ENCODE data around the gene PSMG4. TPM values are rescaled to one million over a fixed set of nuclear protein-coding genes. Genes with fewer than 3 reads are reported as not detected.

PSMG4 gene
- total RNA-seq, 1 experiment from 2014 or later = 35.0 TPM

DNA sequence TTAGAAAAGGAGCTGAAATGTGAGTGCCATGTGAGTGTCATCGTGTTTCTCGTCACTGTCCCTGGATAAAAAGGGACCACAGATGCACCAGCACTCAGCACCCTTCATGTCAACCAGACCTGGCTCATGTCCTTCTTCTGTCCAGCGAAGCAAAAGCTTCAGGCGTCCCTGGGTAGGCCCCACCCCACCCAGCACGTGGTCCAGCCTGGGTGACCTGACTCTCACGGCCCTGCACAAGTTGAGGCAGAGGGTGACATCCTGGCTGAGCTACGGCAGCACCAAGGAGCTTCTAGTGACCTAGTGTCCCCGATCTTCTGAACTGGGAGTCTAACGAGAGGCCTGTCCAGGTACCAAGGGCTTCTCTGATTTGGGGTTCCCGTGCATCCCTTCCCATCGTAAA is 37.8 kb downstream of the PSMG4 start:
- no peaks in the 10 kb centered on the region for H3K9me3 ChIP-seq (ENCODE audit: control insufficient read depth in 1 of 2, insufficient read depth in 1 of 2, low read depth in 1 of 2, low read length in 2 of 2)
- intact Hi-C loops (cut with micrococcal nuclease) = loop anchor here (5.0 kb wide), 1 partner anchor 436 kb away; no protein-coding TSS in a partner anchor
- no TSS peak for BruUV-seq (replicated peaks)
- DNase-seq (ENCODE audit: low read depth, low spot score) = no peak
- H3K4me2 ChIP-seq (ENCODE audit: low read length) = no peak overlapping the region
- H3K4me3 ChIP-seq (replicated peaks in 1 of 2; ENCODE audit: low read depth in 1 of 2, low read length in 2 of 2) = no peak overlapping the region
- H3K27ac ChIP-seq (ENCODE audit: low read depth, low read length) = no peak overlapping the region
- ChIA-PET POLR2A (no interaction called here), CTCF (no interaction called here), RAD21 (ENCODE audit: low non-redundant PET in 1 of 2, low total read pairs in 2 of 2, uncharacterized antibody in 2 of 2, unreplicated experiment in 2 of 2) (no interaction called here)
- no peak overlapping the region for H3K9ac ChIP-seq (ENCODE audit: low read length)
- H3K4me1 ChIP-seq (ENCODE audit: control insufficient read depth in 1 of 2, insufficient read depth in 2 of 2, low read length in 2 of 2) = no peaks in the 10 kb centered on the region
- H3K27me3 ChIP-seq (ENCODE audit: insufficient read depth, low read length) = no peaks in the 10 kb centered on the region
- no peaks in the 10 kb centered on the region for H4K20me1 ChIP-seq (ENCODE audit: insufficient read depth)
- H3K9me2 ChIP-seq (ENCODE audit: insufficient read depth) = no peaks in the 10 kb centered on the region
- no peak for TF ChIP-seq CEBPB (IDR thresholded peaks at IDR 0.05; ENCODE audit: low read depth)
- no peak for TF ChIP-seq EGR1 (IDR thresholded peaks at IDR 0.05; ENCODE audit: low read depth)
- no peak for TF ChIP-seq SP1 (IDR thresholded peaks at IDR 0.05; ENCODE audit: low read depth)
- no peak for TF ChIP-seq ATF3 (IDR thresholded peaks at IDR 0.05)
- TF ChIP-seq CBX3 (IDR thresholded peaks at IDR 0.05; ENCODE audit: low read depth) = no peak
- TF ChIP-seq YY1 (IDR thresholded peaks at IDR 0.05; ENCODE audit: extremely low read depth, insufficient replicate concordance, low read depth, low read length) = no peak
- TF ChIP-seq CTCF (IDR thresholded peaks at IDR 0.05 in 2 of 3, conservative IDR thresholded peaks at IDR 0.05 in 1 of 3; ENCODE audit: borderline replicate concordance in 1 of 3, insufficient read depth in 1 of 3, low read depth in 2 of 3, low read length in 2 of 3) = no peak
- TF ChIP-seq ZBTB33 (IDR thresholded peaks at IDR 0.05; ENCODE audit: extremely low read depth, insufficient replicate concordance, low read length) = no peak
- TF ChIP-seq EZH2phosphoT487 (IDR thresholded peaks at IDR 0.05; ENCODE audit: borderline replicate concordance) = no peak
- TF ChIP-seq JUND (IDR thresholded peaks at IDR 0.05) = no peak
- no peak for TF ChIP-seq RAD21 (IDR thresholded peaks at IDR 0.05; ENCODE audit: low read depth)
- no peak for TF ChIP-seq TCF7L2 (IDR thresholded peaks at IDR 0.05; ENCODE audit: borderline replicate concordance, extremely low read depth, insufficient read depth, insufficient read length)
- TF ChIP-seq ELF1 (IDR thresholded peaks at IDR 0.05; ENCODE audit: borderline replicate concordance, low read depth) = no peak
- TF ChIP-seq POLR2AphosphoS5 (IDR thresholded peaks at IDR 0.05; ENCODE audit: low read depth, low read length) = no peak
- TF ChIP-seq POLR2A (IDR thresholded peaks at IDR 0.05; ENCODE audit: borderline replicate concordance, extremely low read depth, insufficient read depth, insufficient read length) = no peak
- no peak for TF ChIP-seq FOSL1 (IDR thresholded peaks at IDR 0.05; ENCODE audit: low read depth)
- TF ChIP-seq SRF (IDR thresholded peaks at IDR 0.05; ENCODE audit: low read depth) = no peak
- TF ChIP-seq, protein P1, sequence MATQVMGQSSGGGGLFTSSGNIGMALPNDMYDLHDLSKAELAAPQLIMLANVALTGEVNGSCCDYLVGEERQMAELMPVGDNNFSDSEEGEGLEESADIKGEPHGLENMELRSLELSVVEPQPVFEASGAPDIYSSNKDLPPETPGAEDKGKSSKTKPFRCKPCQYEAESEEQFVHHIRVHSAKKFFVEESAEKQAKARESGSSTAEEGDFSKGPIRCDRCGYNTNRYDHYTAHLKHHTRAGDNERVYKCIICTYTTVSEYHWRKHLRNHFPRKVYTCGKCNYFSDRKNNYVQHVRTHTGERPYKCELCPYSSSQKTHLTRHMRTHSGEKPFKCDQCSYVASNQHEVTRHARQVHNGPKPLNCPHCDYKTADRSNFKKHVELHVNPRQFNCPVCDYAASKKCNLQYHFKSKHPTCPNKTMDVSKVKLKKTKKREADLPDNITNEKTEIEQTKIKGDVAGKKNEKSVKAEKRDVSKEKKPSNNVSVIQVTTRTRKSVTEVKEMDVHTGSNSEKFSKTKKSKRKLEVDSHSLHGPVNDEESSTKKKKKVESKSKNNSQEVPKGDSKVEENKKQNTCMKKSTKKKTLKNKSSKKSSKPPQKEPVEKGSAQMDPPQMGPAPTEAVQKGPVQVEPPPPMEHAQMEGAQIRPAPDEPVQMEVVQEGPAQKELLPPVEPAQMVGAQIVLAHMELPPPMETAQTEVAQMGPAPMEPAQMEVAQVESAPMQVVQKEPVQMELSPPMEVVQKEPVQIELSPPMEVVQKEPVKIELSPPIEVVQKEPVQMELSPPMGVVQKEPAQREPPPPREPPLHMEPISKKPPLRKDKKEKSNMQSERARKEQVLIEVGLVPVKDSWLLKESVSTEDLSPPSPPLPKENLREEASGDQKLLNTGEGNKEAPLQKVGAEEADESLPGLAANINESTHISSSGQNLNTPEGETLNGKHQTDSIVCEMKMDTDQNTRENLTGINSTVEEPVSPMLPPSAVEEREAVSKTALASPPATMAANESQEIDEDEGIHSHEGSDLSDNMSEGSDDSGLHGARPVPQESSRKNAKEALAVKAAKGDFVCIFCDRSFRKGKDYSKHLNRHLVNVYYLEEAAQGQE (IDR thresholded peaks at IDR 0.05; ENCODE audit: low read depth) = no peak
- TF ChIP-seq ZNF274 (IDR thresholded peaks at IDR 0.05; ENCODE audit: low read depth, low read length) = no peak
- TF ChIP-seq ZFX (IDR thresholded peaks at IDR 0.05) = no peak
- H3K79me2 ChIP-seq (ENCODE audit: insufficient read depth, low read length) = no peaks in the 10 kb centered on the region
- ATAC-seq = no peak
- no peak overlapping the region for H2AFZ ChIP-seq (ENCODE audit: low read depth, low read length, poor library complexity, severe bottlenecking)
- no peaks in the 10 kb centered on the region for H3K36me3 ChIP-seq (ENCODE audit: control insufficient read depth in 1 of 2, insufficient read depth in 2 of 2, low read length in 2 of 2)
